A673 (cell line): ENCODE results near the gene NRXN3.

Source experiments
- EZH2 ChIP-seq: fragments of 200-600 bp; sonication (generic); IDR thresholded peaks from 2 replicates; pipeline ENCODE4 v1.6.1; 2017; ENCODE audit warnings: borderline replicate concordance, low read depth, mild to moderate bottlenecking, mixed read lengths, antibody characterized with exemption, low read length; ENCODE audit not compliant: poor library complexity, severe bottlenecking
- TF ChIP-seq, protein P1 (sequence below): fragments of 300-800, 200-600 bp; sonication (generic); conservative IDR thresholded peaks from 2 replicates; pipeline ENCODE4 v1.5.1; 2017; ENCODE audit warnings: low read depth, mild to moderate bottlenecking, antibody characterized with exemption, low read length, moderate library complexity, mixed read lengths

- TF ChIP-seq, protein P1, sequence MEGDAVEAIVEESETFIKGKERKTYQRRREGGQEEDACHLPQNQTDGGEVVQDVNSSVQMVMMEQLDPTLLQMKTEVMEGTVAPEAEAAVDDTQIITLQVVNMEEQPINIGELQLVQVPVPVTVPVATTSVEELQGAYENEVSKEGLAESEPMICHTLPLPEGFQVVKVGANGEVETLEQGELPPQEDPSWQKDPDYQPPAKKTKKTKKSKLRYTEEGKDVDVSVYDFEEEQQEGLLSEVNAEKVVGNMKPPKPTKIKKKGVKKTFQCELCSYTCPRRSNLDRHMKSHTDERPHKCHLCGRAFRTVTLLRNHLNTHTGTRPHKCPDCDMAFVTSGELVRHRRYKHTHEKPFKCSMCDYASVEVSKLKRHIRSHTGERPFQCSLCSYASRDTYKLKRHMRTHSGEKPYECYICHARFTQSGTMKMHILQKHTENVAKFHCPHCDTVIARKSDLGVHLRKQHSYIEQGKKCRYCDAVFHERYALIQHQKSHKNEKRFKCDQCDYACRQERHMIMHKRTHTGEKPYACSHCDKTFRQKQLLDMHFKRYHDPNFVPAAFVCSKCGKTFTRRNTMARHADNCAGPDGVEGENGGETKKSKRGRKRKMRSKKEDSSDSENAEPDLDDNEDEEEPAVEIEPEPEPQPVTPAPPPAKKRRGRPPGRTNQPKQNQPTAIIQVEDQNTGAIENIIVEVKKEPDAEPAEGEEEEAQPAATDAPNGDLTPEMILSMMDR = no peak
- no peak for TF ChIP-seq EZH2
These were observed 309.1 kb downstream of the NRXN3 start for GRCh38 chr14:78479127-78479780.
